Activated naive CD4-positive, alpha-beta T cell treated with anti-CD3 and anti-CD28 coated beads, Interleukin-2, amount 50 U/mL, for 24 hours (primary cell): ENCODE data around the gene GGTLC1.

Source experiments
- H3K27ac Mint-ChIP-seq: one replicate; pipeline ENCODE4 v1.8.0; 2021; ENCODE audit warnings: mild to moderate bottlenecking, mixed read lengths
- H3K27me3 Mint-ChIP-seq: one replicate; pipeline ENCODE4 v1.8.0; 2021; ENCODE audit warnings: mixed read lengths
- H3K36me3 Mint-ChIP-seq: one replicate; pipeline ENCODE4 v1.8.0; 2021; ENCODE audit warnings: mixed read lengths
- H3K4me1 Mint-ChIP-seq: one replicate; pipeline ENCODE4 v1.8.0; 2021; ENCODE audit warnings: mixed read lengths
- H3K4me3 Mint-ChIP-seq: one replicate; pipeline ENCODE4 v1.8.0; 2021; ENCODE audit warnings: mild to moderate bottlenecking, mixed read lengths
- H3K9me3 Mint-ChIP-seq: one replicate; pipeline ENCODE4 v1.8.0; 2021; ENCODE audit warnings: mixed read lengths

The GGTLC1 gene

DNA sequence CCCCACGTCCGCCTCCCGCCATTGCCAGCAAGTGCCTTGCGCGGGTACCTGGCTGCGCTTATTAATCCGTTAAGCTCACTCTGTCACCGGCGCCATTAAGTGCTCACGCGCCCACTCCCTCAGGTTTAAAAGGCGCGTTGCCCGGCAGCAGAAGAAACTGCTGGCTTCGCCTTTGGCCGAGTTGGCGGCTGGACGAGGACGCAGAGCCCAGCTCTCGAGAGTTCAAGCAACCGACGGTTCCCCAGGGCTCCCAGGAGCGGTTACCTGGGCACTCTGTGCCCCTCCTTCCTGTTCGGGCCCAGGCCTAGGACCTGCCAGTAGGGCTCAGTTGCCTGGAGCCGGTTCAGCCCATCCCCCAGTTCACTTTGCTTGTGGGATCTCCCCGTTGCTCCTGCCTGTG is at the start of gene GGTLC1:
GGTLC1 (minus strand) TSS at position 219 of the 400 bp plus-strand sequence. CDS start 2,168 bp downstream, outside the sequence.
- Mint-ChIP-seq H3K9me3 (no peaks in the 10 kb centered on the region), H3K36me3 (no peaks in the 10 kb centered on the region), H3K4me3 (no peak within 1 kb of the TSS), H3K27ac (no peak within 1 kb of the TSS), H3K27me3 (no peaks in the 10 kb centered on the region), H3K4me1 (no peaks in the 10 kb centered on the region)

DNA sequence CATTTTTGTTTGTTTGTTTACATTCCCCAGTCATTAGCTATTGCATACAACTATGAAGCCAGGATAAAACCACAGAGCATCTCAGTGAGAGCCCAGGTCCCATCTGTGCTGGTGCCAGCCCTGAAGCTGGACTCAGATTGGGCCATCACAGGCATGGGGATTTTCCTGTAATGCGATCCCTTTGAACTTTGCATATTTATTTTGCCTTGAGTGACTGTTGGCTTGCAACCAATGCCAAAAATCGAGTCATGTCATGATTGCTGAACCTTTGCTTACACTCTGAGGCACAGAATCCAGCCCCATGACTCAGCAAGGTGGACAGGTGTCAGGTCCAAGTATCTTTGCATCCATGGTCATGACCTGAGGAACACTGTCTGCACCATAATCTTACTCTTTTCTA is 46.2 kb upstream of the GGTLC1 start:
- Mint-ChIP-seq H3K27me3 (no peaks in the 10 kb centered on the region), H3K36me3 (peaks cover 4% of the 10 kb centered on the region), H3K4me1 (peaks cover 39% of the 10 kb centered on the region), H3K9me3 (peaks cover 8% of the 10 kb centered on the region), H3K4me3 (no peak overlapping the region), H3K27ac (no peak overlapping the region)

DNA sequence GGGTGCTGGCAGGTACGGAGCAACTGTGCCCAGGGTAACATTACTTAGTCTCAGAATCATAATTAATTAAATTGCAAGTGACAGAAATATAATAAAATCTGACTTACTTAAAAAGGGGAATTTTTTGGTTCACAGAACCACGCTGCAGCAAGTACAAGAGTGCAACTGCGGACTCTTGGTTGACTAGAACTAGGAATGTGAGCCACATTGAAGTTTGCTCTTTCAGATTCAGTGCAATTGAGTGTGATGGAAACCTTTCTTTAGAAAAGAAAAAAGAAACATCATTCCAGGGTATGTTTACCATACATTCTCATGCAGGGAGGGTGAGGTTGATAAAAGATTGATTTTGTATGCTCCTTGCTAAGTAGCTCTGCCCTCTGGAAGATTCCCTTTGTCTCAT is 45.0 kb upstream of the GGTLC1 start:
- Mint-ChIP-seq H3K27ac (no peak overlapping the region), H3K36me3 (peaks cover 6% of the 10 kb centered on the region), H3K9me3 (peaks cover 8% of the 10 kb centered on the region), H3K4me3 (no peak overlapping the region), H3K27me3 (no peaks in the 10 kb centered on the region), H3K4me1 (peaks cover 50% of the 10 kb centered on the region)

DNA sequence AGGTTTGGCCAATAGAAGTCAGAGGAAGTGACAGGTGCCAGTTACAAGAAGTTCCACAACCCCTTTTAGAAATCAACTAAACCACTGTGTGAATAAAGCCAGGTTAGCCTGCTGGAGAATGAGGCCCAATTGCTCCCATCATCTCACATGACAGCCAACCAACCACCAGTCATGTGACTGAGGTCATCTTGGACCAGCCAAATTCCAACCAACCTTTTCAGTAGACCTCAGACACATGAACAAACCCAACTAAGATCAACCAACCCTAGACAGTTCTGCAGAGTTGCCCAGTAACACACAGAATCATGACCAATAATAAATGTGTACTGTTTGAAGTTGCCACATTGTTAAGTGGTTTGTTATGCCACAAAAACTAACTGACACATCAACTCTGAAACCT is 44.6 kb upstream of the GGTLC1 start:
- Mint-ChIP-seq H3K4me1 (peaks cover 49% of the 10 kb centered on the region), H3K27ac (peak overlapping the region; percentile 80), H3K27me3 (no peaks in the 10 kb centered on the region), H3K9me3 (peaks cover 8% of the 10 kb centered on the region), H3K36me3 (peaks cover 6% of the 10 kb centered on the region), H3K4me3 (no peak overlapping the region)

- peaks cover 52% of the 10 kb centered on the region for H3K4me1 Mint-ChIP-seq
- H3K27me3 Mint-ChIP-seq, result no peaks in the 10 kb centered on the region
- H3K27ac Mint-ChIP-seq, result peak overlapping the region; percentile 80
- peaks cover 6% of the 10 kb centered on the region for H3K36me3 Mint-ChIP-seq
- H3K4me3 Mint-ChIP-seq, result peak overlapping the region; percentile 2
- H3K9me3 Mint-ChIP-seq, result peaks cover 8% of the 10 kb centered on the region
These were observed 43.9 kb upstream of the GGTLC1 start for GRCh38 chr20:24032400-24032898.

DNA sequence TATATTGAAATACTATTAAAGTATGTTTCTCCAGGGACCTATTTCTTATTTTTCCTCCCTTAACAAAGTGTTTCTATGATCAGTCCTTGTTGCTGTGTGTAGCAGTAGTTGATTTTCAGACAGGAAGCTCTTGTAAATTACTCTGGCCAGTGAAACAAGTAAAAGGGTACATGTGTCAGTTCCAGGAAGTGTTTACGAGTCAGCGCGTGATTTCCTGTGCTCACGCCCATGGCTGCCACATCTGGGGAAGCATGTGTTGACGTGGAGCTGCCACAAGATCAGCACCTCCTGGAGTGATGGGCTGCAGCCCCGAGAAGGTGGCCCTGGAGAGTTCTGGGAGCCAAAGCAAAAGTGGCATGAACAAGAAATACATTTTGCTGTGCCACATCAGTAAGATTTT is 38.6 kb upstream of the GGTLC1 start:
- Mint-ChIP-seq H3K36me3 (peaks cover 10% of the 10 kb centered on the region), H3K27me3 (no peaks in the 10 kb centered on the region), H3K27ac (peak overlapping the region; percentile 97), H3K9me3 (peaks cover 8% of the 10 kb centered on the region), H3K4me1 (peaks cover 60% of the 10 kb centered on the region), H3K4me3 (peak overlapping the region; percentile 56)

DNA sequence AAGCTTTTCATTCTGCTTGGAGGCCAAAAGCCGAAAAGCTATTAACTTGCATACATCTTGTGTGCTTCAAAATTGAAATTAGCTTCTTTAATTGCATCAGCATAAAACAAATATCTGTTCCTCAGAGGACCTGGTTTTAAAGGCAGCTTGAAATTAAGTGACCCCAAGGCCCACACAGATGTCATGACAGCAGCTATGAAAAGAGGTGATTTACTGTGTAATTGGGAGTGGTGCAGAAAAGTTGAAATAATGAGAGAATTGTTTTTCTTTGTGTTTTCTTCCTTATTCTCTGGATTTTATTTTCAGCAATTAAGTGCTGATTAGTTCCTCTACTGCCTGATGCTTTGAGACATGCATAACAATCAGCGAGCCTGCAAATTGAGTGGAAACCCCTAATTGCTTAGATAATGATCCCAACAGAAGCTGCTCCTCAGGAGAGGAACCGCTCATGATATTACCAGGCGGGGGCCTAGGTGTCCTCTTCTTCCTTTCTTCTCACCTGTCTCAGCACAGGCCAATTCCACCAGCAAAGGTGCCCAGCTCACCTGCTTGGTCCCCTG is 34.1 kb upstream of the GGTLC1 start:
- Mint-ChIP-seq H3K27ac (no peak overlapping the region), H3K9me3 (no peaks in the 10 kb centered on the region), H3K4me1 (peaks cover 36% of the 10 kb centered on the region), H3K36me3 (peaks cover 4% of the 10 kb centered on the region), H3K4me3 (no peak overlapping the region), H3K27me3 (no peaks in the 10 kb centered on the region)

DNA sequence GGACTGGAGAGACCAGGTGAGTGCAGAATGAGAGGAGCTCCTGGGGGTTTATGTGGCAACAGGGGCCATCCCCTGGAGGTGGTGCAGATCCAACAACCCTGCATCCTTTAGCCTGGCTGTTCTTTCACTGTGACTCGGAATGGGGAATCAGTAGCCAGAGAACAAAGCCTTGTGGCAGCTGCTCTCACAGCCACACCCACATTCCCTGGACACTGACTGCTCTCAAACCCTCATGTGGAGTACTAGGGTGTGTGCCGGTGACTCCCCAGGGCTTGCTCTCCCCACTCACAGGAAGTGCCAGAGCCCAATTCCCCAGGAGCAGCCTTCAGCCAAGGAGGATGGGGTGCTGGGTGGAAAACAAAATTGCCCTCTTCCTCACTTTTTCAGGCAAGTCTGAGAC is 30.2 kb upstream of the GGTLC1 start:
- Mint-ChIP-seq H3K9me3 (no peaks in the 10 kb centered on the region), H3K27me3 (no peaks in the 10 kb centered on the region), H3K4me3 (no peak overlapping the region), H3K4me1 (peaks cover 22% of the 10 kb centered on the region), H3K27ac (no peak overlapping the region), H3K36me3 (no peaks in the 10 kb centered on the region)

GRCh38 chr20:24017458-24017755 is 28.8 kb upstream of the GGTLC1 start:
- Mint-ChIP-seq H3K27me3 (no peaks in the 10 kb centered on the region), H3K27ac (no peak overlapping the region), H3K9me3 (no peaks in the 10 kb centered on the region), H3K36me3 (no peaks in the 10 kb centered on the region), H3K4me1 (peaks cover 30% of the 10 kb centered on the region), H3K4me3 (no peak overlapping the region)

GRCh38 chr20:24016607-24017457 is 28.3 kb upstream of the GGTLC1 start:
- Mint-ChIP-seq H3K36me3 (no peaks in the 10 kb centered on the region), H3K27me3 (no peaks in the 10 kb centered on the region), H3K9me3 (no peaks in the 10 kb centered on the region), H3K4me1 (peaks cover 28% of the 10 kb centered on the region), H3K4me3 (no peak overlapping the region), H3K27ac (no peak overlapping the region)

- Mint-ChIP-seq H3K27me3 (no peaks in the 10 kb centered on the region), H3K36me3 (no peaks in the 10 kb centered on the region), H3K4me1 (peaks cover 32% of the 10 kb centered on the region), H3K9me3 (no peaks in the 10 kb centered on the region), H3K27ac (no peak overlapping the region), H3K4me3 (no peak overlapping the region)
These were observed 25.4 kb upstream of the GGTLC1 start for GRCh38 chr20:24013953-24014352.

GRCh38 chr20:24011282-24011681 is 22.7 kb upstream of the GGTLC1 start:
- Mint-ChIP-seq H3K4me3 (no peak overlapping the region), H3K27me3 (no peaks in the 10 kb centered on the region), H3K36me3 (no peaks in the 10 kb centered on the region), H3K9me3 (no peaks in the 10 kb centered on the region), H3K27ac (no peak overlapping the region), H3K4me1 (peaks cover 19% of the 10 kb centered on the region)

- Mint-ChIP-seq H3K36me3 (no peaks in the 10 kb centered on the region), H3K9me3 (no peaks in the 10 kb centered on the region)
These were observed 19.2 kb upstream of the GGTLC1 start for GRCh38 chr20:24007758-24008157.

DNA sequence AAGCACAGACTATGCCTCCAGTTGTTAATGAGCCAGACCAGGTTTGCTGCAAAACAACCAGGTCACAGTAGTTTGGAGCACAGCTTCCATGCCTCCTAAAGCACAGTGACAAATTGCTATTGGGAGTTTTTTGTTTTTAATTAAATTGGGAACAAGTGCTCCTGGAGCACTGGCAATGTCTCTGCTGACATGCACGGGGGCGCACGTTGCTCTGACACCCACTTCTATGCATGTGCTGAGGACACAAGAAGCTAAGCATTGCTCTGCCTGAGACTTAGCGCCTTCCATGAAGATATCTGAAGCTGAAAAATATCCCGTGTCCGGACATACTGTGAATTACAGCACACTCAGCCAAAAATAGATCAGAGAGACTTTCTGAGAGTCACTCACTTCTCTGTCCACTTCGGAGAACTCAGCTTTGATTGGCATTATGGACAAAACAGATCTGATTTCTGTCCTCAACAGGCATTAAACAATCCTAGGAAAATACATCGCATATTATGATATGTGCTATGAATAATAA is 18.6 kb upstream of the GGTLC1 start:
- no peaks in the 10 kb centered on the region for H3K36me3 Mint-ChIP-seq
- H3K27me3 Mint-ChIP-seq, result no peaks in the 10 kb centered on the region
- no peak overlapping the region for H3K4me3 Mint-ChIP-seq
- H3K9me3 Mint-ChIP-seq, result no peaks in the 10 kb centered on the region
- peaks cover 7% of the 10 kb centered on the region for H3K4me1 Mint-ChIP-seq
- no peak overlapping the region for H3K27ac Mint-ChIP-seq

More at GRCh38 chr20:24007758-24008157, 19.2 kb upstream of the GGTLC1 start:
- Mint-ChIP-seq H3K4me3 (no peak overlapping the region), H3K27me3 (no peaks in the 10 kb centered on the region), H3K4me1 (peaks cover 10% of the 10 kb centered on the region), H3K27ac (no peak overlapping the region)

DNA sequence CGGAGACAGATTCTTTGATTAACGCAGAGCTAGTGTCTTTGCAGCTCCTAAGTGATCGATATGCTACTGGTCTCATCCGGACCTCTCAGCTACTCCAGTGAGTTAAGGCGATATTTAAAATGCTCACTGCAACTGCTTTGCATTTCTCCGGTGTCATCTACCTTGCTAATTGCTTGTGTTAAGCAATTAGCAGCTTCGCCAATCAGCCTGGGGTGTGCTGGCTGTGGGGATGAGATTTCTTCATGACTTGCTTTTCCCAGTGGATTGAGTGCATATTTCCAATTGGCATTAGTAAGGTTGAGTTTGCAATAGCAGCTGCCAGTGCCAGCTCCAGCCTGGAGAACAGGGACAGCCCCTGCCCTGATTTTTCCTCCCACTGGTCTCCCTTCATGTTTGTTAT is 18.0 kb upstream of the GGTLC1 start:
- peaks cover 2% of the 10 kb centered on the region for H3K4me1 Mint-ChIP-seq
- no peak overlapping the region for H3K27ac Mint-ChIP-seq

DNA sequence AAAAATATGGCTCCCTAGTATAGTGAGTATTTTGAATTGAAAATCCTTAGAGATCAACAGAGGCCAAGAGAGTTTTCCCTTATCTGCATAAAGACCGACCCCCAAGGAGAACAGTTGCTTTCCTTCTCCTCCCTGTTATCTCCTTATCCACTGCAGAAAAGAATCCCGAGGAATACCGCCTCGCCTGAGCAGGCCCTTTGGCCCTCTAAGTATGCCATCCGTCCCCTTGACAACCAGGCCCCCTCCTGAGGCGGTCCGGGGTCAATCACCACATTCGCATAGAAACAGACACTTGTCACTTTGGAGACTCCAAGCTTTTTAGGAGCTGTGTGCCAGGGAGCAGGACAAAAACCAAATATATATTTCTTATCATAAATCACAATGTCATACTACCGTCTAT is 15.9 kb upstream of the GGTLC1 start:
- Mint-ChIP-seq H3K27me3 (no peaks in the 10 kb centered on the region), H3K9me3 (no peaks in the 10 kb centered on the region), H3K27ac (no peak overlapping the region)

More for the DNA sequence above, 18.0 kb upstream of the GGTLC1 start:
- H3K36me3 Mint-ChIP-seq, result no peaks in the 10 kb centered on the region
- no peak overlapping the region for H3K4me3 Mint-ChIP-seq
- H3K9me3 Mint-ChIP-seq, result no peaks in the 10 kb centered on the region
- H3K27me3 Mint-ChIP-seq, result no peaks in the 10 kb centered on the region

More for the DNA sequence above, 15.9 kb upstream of the GGTLC1 start:
- Mint-ChIP-seq H3K36me3 (no peaks in the 10 kb centered on the region), H3K4me3 (no peak overlapping the region), H3K4me1 (no peaks in the 10 kb centered on the region)
